Activated T-helper 1 cell treated with anti-CD3 and anti-CD28 coated beads, Interleukin-2, amount 50 U/mL, for 16 hours (primary cell): ENCODE data around the gene CPD.
"Not testable (repeated sequence)": the region's sequence is repeated elsewhere in the genome, so short reads cannot be mapped to it uniquely, and the experiment has no call there.

Source experiments
- DNase-seq, 2 donors: peaks; one replicate each; pipeline ENCODE4 v3.0.0-alpha.2; 2020; ENCODE audit warnings: low read depth in 1 of 2, low spot score in 1 of 2

CPD gene

GRCh38 chr17:30378825-30379302 is at the start of gene CPD:
Gene CPD (plus strand): TSS chr17:30378927. CDS start chr17:30378981, 54 bp downstream.
- DNase-seq = peak; percentile 94 to 96

GRCh38 chr17:30332057-30332542 is 46.6 kb upstream of the CPD start:
- DNase-seq = peak in 1 of 2 donors; percentile 25

GRCh38 chr17:30333503-30334360 is 45.0 kb upstream of the CPD start, which contains the start of gene TMIGD1:
Gene TMIGD1 (minus strand): TSS chr17:30334057. CDS start chr17:30332133, 1,924 bp downstream.
- DNase-seq = no peak

GRCh38 chr17:30334421-30334820 is 44.3 kb upstream of the CPD start:
- no peak for DNase-seq

GRCh38 chr17:30336369-30337171 is 42.2 kb upstream of the CPD start:
- DNase-seq = peak in 1 of 2 donors; percentile 41

- DNase-seq = no peak
Observed at GRCh38 chr17:30337393-30337999, 41.2 kb upstream of the CPD start.

GRCh38 chr17:30339086-30339485 is 39.6 kb upstream of the CPD start:
- no peak for DNase-seq

GRCh38 chr17:30340801-30341356 is 37.8 kb upstream of the CPD start:
- DNase-seq = no peak

GRCh38 chr17:30341703-30342249 is 37.0 kb upstream of the CPD start:
- no peak for DNase-seq

GRCh38 chr17:30343244-30343643 is 35.5 kb upstream of the CPD start:
- DNase-seq = not testable (repeated sequence)

- DNase-seq = no peak
Observed at GRCh38 chr17:30343796-30344195, 34.9 kb upstream of the CPD start.

GRCh38 chr17:30344283-30345088 is 34.2 kb upstream of the CPD start:
- DNase-seq = no peak

- no peak for DNase-seq
Observed at GRCh38 chr17:30345089-30345433, 33.7 kb upstream of the CPD start.

GRCh38 chr17:30345527-30346075 is 33.1 kb upstream of the CPD start:
- DNase-seq = no peak

- no peak for DNase-seq
Observed at GRCh38 chr17:30346221-30346795, 32.4 kb upstream of the CPD start.

- no peak for DNase-seq
Observed at GRCh38 chr17:30347488-30347887, 31.2 kb upstream of the CPD start.

- DNase-seq = no peak
Observed at GRCh38 chr17:30349252-30349651, 29.5 kb upstream of the CPD start.

- not testable (repeated sequence) for DNase-seq
Observed at GRCh38 chr17:30351263-30351662, 27.5 kb upstream of the CPD start.

GRCh38 chr17:30351735-30352134 is 27.0 kb upstream of the CPD start:
- DNase-seq = no peak
